Suppressor macrophage (primary cell): Measurements from ENCODE around the gene DMAC1.

Experiments
- DNase-seq, 4 experiments: peaks; one replicate each; pipeline ENCODE4 v3.0.0-alpha.2; 2020 to 2022

DMAC1 gene

GRCh38 chr9:7782400-7783120, 17.0 kb downstream of the DMAC1 start:
- DNase-seq, result no peak

GRCh38 chr9:7780261-7780988, 19.2 kb downstream of the DMAC1 start:
- no peak for DNase-seq

- DNase-seq, result no peak
Observed at GRCh38 chr9:7778851-7779600, 20.6 kb downstream of the DMAC1 start.

- no peak for DNase-seq
Observed at GRCh38 chr9:7777771-7778170, 21.8 kb downstream of the DMAC1 start.

- no peak for DNase-seq
Observed at GRCh38 chr9:7770111-7770510, 29.5 kb downstream of the DMAC1 start.

- peak in 1 of 4 experiments; percentile 1 for DNase-seq
Observed at GRCh38 chr9:7762600-7762999, 37.0 kb downstream of the DMAC1 start.

- DNase-seq, result peak in 1 of 4 experiments; percentile 6
Observed at GRCh38 chr9:7760014-7760415, 39.6 kb downstream of the DMAC1 start.

- no peak for DNase-seq
Observed at GRCh38 chr9:7756088-7756487, 43.5 kb downstream of the DMAC1 start.

GRCh38 chr9:7752481-7752880, 47.1 kb downstream of the DMAC1 start:
- DNase-seq, result no peak
